ACHN (cell line): ENCODE measurements around the gene PIGA.
"Not testable (repeated sequence)": the region's sequence is repeated elsewhere in the genome, so short reads cannot be mapped to it uniquely, and the experiment has no call there.

Experiments used
- DNase-seq: peaks from one replicate; pipeline ENCODE4 v3.0.0-alpha.2; 2015
- in situ Hi-C: cut with HindIII; loops from 2 replicates; pipeline ENCODE4 v1.10.0; 2017; ENCODE audit warnings: low sequenced_read_pairs, low pct_ligation_motif_present, low pct_unique_long_range_greater_than_20kb

Gene PIGA

GRCh38 chrX:15328131-15328530 lies 7.2 kb downstream of the PIGA start:
- DNase-seq: no peak
- in situ Hi-C loops: no loop called here

DNA sequence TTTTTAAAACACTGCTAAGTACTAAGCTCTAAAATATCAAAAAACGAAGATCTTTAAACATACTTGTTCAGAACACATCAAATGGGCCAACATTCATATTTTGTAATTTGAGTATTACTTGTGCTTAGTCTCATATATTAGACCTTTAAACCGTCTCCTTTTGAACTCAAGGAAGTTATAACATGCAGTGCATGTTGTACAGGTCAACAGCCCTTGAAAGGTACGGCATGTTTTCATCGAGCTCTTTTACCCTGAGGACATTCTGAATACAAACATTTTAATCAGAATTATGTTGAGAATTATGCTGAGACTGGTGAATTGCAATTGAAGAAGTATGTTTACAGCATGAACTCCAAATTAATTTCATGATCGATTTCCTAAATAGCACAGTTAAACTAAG lies 12.9 kb downstream of the PIGA start:
- in situ Hi-C loops: no loop called here
- no peak for DNase-seq

GRCh38 chrX:15322072-15322471 lies 13.3 kb downstream of the PIGA start:
- no peak for DNase-seq
- in situ Hi-C loops: no loop called here

GRCh38 chrX:15321447-15321846 lies 13.9 kb downstream of the PIGA start:
- no peak for DNase-seq
- in situ Hi-C loops: no loop called here

- no peak for DNase-seq
- in situ Hi-C loops: no loop called here
Observed at GRCh38 chrX:15320297-15320696, 15.0 kb downstream of the PIGA start.

DNA sequence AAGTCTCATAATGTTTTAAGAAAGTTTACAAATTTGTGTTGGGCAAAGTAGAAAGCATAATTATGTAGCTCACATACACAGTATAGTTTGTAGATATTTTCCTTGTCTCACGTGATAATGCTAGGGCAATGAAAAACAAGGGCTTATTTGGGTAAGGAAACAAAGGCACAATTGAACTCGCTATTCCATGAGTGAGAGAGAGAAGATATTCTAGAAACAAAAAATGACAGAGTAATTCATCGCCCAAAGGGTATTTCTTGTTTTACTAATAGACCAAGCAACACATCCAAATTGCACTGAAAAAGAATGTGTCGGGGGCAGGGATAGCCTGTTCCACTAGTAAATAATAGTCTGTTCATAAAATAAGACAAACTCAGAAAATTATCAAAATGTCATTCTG lies 16.2 kb downstream of the PIGA start:
- in situ Hi-C loops: no loop called here
- DNase-seq: no peak

DNA sequence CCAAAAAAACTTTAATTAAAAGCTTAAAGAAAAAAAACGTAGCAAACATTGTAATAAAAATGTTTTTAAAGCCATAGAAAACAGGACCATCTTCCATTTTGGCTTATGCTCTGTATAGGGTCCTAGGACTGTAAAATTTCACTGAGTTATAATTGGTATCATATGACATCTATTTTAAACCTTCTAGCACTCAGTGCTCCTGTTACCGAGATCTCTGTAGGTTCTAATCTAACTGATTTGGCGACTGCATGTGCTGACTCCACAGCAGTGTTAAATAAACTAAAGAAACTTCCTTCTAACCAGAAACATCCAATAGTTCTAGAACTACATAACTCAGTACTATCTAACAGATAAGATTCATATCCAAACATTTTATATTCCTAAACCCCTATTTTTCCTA lies 19.8 kb downstream of the PIGA start, which contains the start of gene ASB11:
TSS of gene ASB11 (minus strand) at position 132 of the 400 bp plus-strand sequence. CDS start at position 97, 35 bp downstream.
- in situ Hi-C loops: no loop called here
- no peak for DNase-seq

- in situ Hi-C loops: no loop called here
- DNase-seq: no peak
Observed at GRCh38 chrX:15314472-15314871, 20.9 kb downstream of the PIGA start.

GRCh38 chrX:15311119-15311518 lies 24.2 kb downstream of the PIGA start:
- no peak for DNase-seq
- in situ Hi-C loops: no loop called here

DNA sequence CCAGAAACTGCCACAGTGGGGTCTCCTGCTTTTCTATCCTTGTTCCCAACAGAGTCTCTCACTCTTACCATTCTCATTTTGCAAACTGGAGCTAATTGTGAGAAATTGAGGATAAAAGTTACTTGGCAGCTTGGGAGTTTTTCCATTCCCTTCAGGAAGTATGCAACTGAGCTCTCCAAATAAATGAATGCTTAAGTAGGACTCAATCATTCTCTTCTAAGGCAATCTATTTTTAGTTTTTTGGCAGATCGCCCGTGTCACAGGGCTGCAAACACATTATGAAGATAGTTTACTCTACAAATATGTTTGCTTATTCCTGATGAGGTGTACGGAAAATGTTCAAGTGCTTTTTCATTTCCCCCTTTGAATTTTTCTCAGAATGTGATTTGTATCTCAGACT lies 25.2 kb downstream of the PIGA start:
- in situ Hi-C loops: no loop called here
- no peak for DNase-seq

- in situ Hi-C loops, DNase-seq: not testable (repeated sequence)
Observed at GRCh38 chrX:15305899-15306298, 29.4 kb downstream of the PIGA start.

DNA sequence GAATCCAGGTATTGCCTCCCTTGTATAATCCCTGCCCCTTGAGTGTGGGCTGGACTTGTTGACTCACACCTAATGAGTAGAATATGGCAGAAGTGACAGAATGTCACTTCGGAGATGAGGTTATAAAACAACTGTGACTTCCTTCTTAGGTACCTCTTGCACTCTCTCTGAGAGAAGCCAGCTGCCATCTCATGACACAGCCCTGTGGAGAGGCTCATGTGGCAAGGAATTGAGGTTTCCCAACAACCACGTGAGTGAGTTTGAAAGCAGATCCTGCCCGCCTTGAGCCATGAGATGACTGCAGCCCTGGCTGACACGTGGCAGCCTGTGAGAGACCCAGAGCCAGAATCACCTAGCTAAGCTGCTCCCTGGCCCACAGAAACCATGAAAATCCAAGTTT lies 33.4 kb downstream of the PIGA start:
- DNase-seq: no peak

DNA sequence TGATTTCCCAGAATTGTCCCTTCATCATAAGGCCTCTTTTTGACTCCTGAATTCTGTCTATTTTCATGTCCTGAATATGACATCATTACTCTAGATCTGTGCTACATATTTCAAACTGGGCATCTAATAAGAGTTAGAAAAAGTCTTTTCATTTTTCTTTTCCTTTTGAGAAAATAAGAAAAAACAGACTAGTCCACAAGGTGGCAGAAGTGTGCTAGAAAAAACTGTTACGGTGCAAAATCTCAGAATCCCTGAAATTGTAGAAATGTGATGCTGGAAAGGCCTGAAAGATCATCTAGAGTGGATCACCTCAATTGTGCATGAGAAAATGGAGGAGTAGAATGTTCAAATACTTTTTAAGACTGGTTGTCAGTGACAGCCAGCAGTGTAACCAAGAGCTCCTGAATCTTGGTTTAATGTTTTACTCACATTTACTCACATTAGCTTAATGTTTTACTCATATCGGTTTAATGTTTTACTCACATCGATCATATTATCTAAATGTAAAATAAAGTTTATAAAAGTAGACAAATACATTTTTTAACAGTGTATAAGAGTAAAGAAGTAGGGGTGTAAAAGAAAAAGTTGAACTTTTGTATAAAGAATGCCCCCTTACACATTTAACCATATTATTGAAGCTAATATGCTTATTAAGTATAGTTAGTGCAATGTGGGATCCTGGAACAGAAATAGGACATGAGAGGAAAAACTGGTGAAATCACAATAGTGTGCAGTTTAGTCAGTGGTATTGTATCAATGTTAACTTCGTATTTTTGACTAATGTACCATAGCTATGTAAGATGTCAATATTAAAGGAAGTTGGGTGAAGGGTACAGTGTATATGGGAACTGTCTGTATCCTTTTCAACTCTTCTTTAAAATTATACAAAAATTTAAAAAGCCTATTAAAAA lies 35.1 kb downstream of the PIGA start:
- in situ Hi-C loops: no loop called here
- peak; percentile 19 for DNase-seq

More for the DNA sequence above, 33.4 kb downstream of the PIGA start:
- in situ Hi-C loops: no loop called here

- in situ Hi-C loops: no loop called here
- DNase-seq: no peak
Observed at GRCh38 chrX:15298780-15299179, 36.5 kb downstream of the PIGA start.

DNA sequence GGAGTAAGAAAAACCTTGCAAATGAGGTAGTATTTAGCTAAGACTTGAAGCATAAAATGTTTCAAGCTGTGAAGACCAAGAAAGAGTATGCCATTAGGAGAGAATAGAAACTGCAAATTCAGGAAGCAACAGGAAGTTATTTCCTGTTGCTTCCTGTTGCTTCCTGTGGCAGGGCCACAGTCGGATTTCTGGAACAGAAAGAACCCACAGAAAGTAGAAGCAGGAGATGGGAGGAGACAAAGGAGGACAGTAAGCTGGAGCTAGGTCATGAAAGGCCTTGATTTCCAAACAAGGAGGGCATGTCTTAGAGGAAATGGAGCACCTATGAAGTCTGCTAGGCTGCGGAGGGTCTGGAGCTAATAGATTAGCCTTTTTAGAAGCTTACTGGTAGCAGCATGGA lies 37.1 kb downstream of the PIGA start:
- in situ Hi-C loops: no loop called here
- DNase-seq: no peak

DNA sequence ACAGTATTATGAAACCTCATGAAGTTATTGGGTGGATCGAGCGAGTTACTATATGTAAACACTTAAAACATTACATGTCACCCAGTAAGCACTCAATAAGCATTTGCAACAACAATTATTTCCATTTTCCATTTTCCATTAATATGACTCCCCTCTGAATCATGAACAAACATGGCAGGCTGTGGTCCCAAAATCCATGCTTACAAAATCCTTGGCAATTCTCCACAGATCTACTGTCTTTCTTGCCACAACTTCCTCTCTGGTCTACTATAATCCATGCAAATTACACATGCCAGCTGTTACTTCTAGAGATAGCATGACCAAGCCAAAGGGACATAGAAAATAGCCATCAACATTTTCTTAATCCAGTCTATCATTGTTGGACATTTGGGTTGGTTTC lies 41.9 kb downstream of the PIGA start:
- no peak for DNase-seq
- in situ Hi-C loops: no loop called here

DNA sequence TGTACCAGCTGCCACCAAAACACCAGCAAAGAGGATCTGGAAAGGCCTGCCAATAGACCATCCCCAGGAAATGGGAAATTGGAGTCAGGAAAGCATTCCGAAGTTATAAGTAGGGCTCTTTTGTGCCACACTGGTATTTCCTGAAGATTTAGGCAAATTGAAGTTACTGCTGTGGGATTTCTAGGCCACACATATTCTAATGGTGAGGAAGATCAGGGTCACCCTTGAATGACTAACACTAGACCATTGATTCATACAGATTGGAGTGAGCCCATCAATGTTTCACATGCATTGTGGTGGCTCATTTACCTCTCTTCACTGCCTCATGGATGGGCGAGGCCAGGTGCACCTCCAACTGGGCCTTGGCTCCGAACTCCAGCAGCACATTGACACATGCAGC lies 42.5 kb downstream of the PIGA start:
- no peak for DNase-seq
- in situ Hi-C loops: no loop called here

- DNase-seq: no peak
- in situ Hi-C loops: no loop called here
Observed at GRCh38 chrX:15277604-15278003, 57.7 kb downstream of the PIGA start.

- in situ Hi-C loops: no loop called here
- DNase-seq: no peak
Observed at GRCh38 chrX:15274946-15275345, 60.4 kb downstream of the PIGA start.

- in situ Hi-C loops, DNase-seq: not testable (repeated sequence)
Observed at GRCh38 chrX:15273275-15273674, 62.0 kb downstream of the PIGA start.
